Activated effector memory CD4-positive, alpha-beta T cell treated with Interleukin-2 at 50 U/mL for 16 hours (primary cell): ENCODE measurements around the gene CNTN5.

Experiments used
- DNase-seq: peaks from one replicate; pipeline ENCODE4 v3.0.0-alpha.2; 2020

Gene CNTN5

DNA sequence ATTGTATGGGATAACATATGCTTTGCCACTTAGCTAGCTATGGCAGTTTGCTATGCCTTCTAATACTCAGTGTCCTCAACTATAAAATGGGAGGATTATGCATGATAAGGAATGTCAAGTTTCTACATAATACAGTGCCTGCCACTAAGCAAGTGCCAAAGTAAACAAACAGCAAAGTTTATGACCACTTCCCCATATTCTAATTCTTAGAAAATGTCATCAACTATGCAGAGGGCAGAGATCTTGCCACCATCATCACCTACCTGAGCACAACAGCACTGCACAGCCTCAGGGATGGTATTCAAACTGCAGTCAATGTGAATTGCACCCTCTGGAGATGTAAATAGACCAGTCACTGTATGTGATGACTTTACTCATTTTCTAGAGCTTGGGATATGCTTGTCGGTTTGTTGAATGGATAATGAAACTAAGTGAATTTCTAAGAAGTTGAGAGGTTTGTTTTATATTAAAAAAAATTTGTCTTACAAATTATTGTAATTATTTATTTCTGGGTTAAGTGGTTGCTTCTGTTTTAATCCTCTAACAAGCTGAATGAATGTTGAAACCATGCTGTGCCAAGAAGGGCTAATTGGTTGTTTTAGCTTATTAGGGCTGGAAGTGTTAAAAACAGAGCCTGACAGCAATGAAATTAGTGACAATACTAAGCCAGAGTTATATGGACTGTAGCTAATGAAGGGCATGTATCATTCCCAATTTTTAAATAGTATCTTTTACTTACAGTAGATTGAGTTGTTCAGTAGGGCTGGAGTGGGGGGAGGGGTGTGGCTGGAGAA lies 398.4 kb downstream of the CNTN5 start:
- no peak for DNase-seq

GRCh38 chr11:99419991-99420390 lies 399.2 kb downstream of the CNTN5 start:
- no peak for DNase-seq

DNA sequence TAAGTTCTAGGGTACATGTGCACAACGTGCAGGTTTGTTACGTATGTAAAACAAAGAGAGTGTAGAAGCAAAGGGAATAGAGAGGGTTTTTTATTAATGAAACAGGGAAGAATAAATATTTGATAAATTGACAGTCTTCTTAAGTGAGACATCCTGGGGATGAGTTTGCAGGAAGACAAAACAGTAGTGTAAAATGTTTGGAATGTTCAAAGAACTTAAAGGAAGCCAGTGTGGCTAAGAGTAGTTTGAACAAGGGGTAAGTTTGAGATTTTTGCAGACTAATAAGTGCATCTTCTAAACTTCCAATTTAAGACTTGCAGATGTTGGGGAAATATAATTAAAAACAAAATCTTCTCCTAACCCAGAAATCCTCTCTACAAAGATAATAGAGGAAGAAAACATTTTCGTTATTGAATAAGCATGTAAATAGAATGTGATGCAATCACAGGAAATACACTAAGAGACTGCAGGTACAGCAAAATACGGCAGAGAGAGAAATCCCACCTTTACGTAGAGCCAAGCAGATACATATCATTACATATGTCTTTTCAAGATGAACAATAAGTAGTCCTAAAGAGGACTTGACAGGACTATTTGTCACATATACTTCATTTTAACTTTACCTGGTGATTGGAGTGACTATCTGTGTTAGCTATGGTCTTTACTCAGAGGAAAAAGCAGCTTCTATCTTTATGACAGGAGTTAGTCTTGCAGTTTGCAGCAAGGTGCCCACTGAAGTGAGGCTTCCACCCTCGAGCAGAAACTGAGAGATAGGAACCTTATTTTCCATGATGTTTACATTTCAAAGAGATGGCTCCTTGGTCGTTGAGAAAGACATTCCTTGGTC lies 402.1 kb downstream of the CNTN5 start:
- DNase-seq, result no peak

- DNase-seq, result no peak
These were observed 402.8 kb downstream of the CNTN5 start for GRCh38 chr11:99423428-99423983.

DNA sequence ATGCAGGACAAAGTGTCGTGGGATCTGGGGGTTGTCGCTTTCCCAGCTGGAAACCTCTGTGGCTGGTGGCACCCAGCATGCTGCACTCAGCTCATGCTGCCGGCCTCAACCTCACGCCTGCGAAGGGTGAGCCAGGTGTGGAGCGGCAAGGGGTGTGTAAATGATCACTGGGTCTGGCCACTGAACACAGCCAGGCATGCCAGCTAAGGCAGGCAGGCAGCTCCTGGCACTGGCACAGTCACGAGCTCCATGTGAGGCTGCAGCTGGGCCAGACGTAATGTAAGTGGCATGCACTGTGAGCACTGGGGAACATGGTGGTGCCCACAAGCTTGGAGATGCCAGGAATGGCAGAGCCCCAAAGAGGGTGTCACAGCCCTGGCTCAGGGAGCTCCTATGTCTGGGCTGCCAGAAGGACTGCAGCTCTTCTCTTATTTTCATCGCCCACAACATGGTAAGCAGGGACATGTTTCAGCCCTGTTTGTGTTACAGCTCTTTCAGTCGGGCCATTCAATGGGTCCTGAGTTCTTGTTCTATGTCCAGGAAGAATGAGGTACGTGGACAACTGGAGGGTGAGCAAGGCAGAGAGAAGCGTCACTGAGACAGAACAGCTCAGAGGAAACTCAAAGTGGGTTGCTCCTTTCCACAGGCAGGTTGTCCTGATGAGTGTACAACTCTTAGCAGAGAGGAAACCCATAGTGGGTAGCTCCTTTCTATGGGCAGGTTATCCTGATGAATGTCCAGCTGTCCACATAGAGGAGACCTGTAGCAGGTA lies 403.8 kb downstream of the CNTN5 start:
- DNase-seq, result no peak

GRCh38 chr11:99425596-99425995 lies 404.8 kb downstream of the CNTN5 start:
- no peak for DNase-seq

DNA sequence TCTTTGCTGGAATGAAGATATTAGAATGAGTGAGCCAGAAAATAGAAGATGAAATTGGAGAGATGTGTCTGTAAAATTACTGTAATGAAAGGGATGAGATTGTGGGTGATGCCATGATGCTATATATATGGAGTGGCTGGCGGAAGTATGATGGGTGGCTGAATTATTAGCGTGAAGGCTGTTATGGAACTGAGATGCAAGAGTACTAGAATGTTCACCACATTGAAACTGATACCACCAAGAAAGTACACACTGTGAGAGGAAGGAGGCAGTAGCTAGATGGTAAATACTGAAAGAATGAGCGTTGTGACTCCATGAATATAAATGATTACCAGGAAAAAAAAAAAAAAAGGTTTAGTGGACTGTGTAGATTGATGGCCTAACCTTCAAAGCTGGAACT lies 411.9 kb downstream of the CNTN5 start:
- no peak for DNase-seq

DNA sequence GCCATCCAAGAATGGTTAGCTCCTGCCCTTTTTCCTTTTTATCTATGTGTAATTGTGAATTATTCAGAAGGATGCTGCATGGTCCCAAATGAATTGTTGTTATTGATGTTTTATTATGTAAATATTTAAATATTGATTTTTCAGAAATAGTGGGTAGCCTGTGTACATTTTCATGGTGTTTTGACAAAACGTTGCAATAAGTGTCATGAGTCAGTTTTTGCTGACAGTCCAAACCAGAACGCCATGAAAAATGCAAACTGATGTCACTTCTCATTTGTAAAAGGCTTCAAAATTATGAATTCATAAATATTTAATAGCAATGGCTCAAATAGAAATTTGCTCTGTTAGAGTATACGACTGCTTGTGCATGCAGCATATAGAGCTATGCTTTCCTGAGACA lies 422.5 kb downstream of the CNTN5 start:
- DNase-seq, result no peak

DNA sequence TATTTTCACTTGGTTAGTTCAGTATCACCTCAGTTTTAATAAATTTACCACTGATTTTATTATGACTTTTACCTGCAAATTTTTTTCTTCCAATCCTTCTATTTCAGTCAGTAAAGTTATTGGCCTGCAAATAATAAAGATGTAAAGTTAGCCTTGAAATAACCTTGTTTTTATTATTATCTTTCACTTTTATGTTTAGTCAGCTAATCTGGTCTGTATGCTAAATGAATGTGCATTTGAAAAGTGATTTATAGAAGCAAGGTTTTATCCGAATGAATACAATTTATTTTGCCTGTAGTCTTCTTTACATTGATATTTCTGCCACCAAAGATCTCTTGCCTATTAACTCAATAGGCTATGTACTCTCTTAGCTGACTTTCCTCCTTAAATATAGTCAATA lies 425.7 kb downstream of the CNTN5 start:
- DNase-seq, result no peak

DNA sequence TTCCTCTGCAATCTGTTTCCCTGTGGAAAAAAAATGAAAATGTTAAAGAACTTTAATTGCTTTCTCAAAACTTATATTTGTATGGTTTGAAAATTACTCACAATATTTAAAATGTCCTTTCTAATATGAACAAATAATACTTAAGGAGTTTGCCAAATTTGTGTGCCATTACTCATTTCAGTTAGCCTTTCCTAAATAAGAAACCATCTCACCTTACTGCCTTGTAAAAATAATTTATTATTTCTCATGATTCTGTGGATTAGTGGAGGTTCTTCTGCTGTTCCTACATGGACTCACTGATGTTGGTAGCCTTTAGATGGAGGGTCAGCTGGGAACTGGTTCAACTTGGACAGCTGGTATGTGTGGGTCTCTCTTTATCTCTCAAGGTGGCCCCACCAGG lies 428.6 kb downstream of the CNTN5 start:
- DNase-seq, result no peak

GRCh38 chr11:99452075-99452474 lies 431.3 kb downstream of the CNTN5 start:
- DNase-seq, result no peak

GRCh38 chr11:99461913-99462312 lies 441.2 kb downstream of the CNTN5 start:
- no peak for DNase-seq

DNA sequence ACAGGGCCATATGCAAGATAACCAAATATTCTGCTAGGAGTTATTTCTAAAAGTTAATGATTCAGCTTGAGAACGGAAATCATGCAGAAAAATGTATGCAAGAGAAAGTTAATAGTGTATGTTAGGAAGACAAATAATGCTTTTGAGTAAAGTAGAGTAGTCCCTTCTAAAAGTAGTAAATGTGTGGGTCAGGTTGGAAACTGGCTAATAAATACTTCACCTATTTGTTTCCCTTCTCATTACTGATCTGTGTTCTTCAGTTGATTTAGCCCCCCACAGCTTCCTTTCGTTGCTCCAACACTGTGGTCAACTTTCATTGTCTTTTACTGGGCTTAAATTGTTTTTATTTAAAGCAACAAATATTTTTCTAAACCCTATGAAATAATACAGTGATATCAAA lies 444.2 kb downstream of the CNTN5 start:
- DNase-seq, result no peak

DNA sequence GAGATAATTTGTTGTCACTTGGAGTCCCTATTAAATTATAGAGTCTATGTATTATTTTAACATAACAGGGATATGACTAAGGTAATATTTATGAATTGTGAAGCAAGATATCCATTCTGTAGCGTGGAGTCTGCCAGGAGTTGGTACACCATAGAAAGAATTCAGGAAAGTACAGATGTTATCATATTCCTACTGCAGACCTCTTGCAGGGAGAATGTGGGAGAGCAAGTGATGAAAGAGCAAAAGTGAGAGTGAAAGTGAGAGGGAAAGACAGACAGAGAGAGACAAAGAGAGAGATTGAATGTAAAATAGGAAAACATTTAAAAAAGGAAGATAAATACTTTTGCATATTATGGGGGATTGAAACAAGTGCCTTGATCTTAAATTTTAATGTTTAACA lies 468.8 kb downstream of the CNTN5 start:
- no peak for DNase-seq

GRCh38 chr11:99494065-99494464 lies 473.3 kb downstream of the CNTN5 start:
- no peak for DNase-seq

- DNase-seq, result no peak
These were observed 480.9 kb downstream of the CNTN5 start for GRCh38 chr11:99501655-99502054.

DNA sequence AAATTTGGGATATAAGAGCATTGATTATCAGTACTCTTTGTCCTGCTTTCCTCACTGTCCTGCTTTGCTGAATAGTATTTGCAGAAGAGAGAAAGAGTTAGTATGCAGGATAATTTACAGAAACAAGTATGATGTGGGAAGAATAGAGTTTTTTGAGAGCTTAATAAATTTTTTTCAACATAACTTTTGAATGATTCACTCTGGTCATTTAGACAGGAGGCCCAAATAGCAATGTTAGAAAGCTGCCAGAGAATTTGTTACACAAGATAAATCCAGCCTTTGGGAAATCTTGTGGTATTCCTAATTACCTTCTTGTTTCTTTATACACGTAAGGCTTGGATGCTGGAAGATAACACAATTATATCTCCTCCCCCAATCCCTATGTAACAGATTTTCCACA lies 484.6 kb downstream of the CNTN5 start:
- DNase-seq, result no peak

DNA sequence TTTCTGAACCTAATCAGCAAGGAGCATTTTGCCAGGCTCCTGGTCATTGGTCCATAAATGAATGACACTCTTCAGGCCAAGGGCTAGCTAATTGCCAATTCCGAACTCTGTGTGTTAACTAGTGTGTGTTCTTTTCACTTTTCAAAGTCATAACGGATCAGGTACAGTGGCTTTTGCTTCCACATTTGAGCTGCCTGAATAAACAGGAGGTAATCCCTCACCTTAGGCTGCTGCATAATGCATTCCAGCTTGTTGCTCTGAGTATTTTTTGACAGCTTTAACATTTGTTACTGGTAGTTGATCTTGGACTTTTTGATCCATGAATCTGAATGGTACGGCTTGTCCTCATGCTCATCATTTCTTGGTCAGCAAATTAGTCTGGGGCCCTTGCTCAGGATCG lies 485.1 kb downstream of the CNTN5 start:
- no peak for DNase-seq

GRCh38 chr11:99509863-99510262 lies 489.1 kb downstream of the CNTN5 start:
- DNase-seq, result no peak

DNA sequence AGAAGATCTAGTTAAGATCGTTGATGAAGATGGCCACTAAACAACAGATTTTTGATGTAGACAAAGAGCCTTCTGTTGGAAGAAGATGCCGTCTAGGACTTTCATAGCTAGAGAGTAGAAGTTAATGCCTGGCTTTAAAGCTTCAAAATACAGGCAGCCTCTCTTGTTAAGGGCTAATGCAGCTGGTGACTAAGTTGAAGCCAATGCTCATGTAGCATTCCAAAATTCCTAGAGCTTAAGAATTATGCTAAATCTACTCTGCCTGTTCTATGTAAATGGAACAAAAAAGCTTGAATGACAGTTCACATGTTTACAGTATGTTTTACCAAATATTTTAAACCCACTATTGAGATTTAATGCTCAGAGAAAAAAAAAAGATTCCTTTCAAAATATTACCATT lies 492.6 kb downstream of the CNTN5 start:
- no peak for DNase-seq

DNA sequence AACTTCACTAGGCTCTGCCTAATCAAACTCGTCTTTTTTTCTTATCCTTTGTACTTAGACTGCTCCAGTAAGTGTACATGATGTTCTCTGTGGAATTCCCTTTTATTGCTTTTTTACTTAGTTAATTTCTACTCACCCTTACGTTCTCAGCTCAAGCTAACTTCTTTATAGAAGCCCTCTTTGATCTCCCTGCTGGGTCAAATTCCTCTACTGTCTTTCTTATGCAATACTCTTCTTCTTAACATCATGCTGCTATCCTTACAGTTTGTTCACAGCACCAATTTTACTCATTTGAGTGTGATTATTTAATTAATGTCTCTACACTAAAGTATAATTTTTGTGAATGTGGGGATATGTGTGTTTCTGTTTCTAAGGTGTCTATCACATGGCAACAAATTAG lies 498.3 kb downstream of the CNTN5 start:
- no peak for DNase-seq

DNA sequence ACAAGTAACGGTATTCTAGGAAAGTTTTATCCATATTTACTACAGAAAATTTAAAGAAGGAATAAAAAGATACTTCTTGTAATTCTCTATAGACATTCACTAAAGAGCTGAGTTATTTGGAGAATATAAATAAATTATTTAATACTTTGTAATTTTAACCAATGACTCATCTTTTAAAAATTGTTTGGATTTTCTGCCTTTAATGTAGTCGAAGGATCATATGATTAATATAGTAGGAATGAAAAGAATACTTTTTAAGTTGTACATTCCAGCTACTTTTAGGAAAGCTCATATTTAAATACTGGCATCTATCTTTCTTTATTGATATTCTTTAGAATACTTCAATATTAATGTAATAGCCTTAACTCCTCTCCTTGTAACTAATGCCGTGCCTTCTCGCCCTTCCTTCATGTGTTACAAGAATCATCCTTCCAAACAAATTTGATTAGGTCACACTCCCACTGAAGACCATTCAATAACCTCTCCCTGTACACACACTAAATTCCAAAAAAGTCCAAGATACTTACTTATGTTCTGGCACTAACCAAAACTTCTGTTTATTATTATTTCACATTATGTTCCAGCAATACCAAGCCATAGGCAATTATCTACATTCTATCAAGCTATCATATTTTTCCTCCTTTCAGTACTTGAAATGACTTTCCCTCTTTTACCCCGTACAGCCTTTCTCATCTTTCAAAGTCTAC lies 501.9 kb downstream of the CNTN5 start:
- no peak for DNase-seq

GRCh38 chr11:99531468-99531867 lies 510.7 kb downstream of the CNTN5 start:
- no peak for DNase-seq
